H1 (cell line): ENCODE results near the gene YWHAQ. TPM values are rescaled to one million over a fixed set of nuclear protein-coding genes. Genes with fewer than 3 reads are reported as not detected.

Source experiments
- RAD21 ChIP-seq, 2 experiments: IDR thresholded peaks in 1 of 2; conservative IDR thresholded peaks in 1 of 2; 2 replicates each; pipeline ENCODE4 v1.6.1; 2011; ENCODE audit warnings: low read depth in 2 of 2, low read length in 2 of 2, improper control_type of control experiment in 1 of 2, inconsistent platforms in 1 of 2, mild to moderate bottlenecking in 1 of 2, moderate library complexity in 1 of 2
- RBBP5 ChIP-seq: IDR thresholded peaks from 2 replicates; pipeline ENCODE4 v1.7.1; 2012; ENCODE audit warnings: low read depth, mild to moderate bottlenecking, inconsistent platforms, low read length, moderate library complexity, borderline replicate concordance
- SRF ChIP-seq: IDR thresholded peaks from 2 replicates; pipeline ENCODE4 v1.6.1; 2011; ENCODE audit warnings: mild to moderate bottlenecking, low read depth, low read length, moderate library complexity
- polyA plus RNA-seq, 7 experiments: library from polyadenylated mRNA; depleted of rRNA in 3 of 7; stranded (reverse) in 5 of 7; unstranded in 2 of 7; fragments of >200 nt in 5 of 7; fragments of 200-250 nt in 2 of 7; gene quantifications; 1 replicate in 5 of 7; 2 replicates in 1 of 7; 4 replicates in 1 of 7; pipeline versions ENCODE4 v1.2.1 to v1.2.3, GENCODE V29; 2011 to 2013; ENCODE audit warnings: missing spikeins in 2 of 7, mixed read lengths in 2 of 7
- total RNA-seq: library from RNA; stranded (reverse); fragmentation: NEBNext Ultra II Directional; extraction: Animal tissue kit (Norgen Biotek cat#: 25700); gene quantifications from 2 replicates; pipeline ENCODE4 v1.2.1, GENCODE V29; 2021

Gene YWHAQ
- total and polyA plus RNA-seq, 2 of the 8 experiments (the other 6 are each of a cell fraction or from before 2014, with no cell fraction given): 244 to 480 TPM

DNA sequence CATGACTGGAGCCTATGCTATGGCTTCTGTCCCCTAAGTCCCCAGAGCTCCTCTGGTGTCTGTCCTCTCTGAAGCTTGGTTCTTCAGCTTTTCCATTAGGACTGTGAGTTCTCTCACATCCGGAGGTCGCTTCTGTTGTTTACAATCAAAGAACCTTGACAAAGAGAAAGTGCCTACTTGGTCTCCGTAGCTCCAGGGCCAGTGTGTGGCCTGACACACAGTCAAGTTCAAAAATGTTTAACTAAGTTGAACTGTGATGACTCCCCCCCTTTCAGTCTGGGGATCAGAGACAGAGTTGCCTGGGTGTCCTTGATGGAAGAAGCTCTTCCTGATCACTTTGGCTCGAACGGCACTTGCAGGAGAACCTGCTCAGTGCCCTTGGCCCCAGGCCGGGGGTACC is 26.3 kb upstream of the YWHAQ start (continued):
- TF ChIP-seq SRF (no peak), RBBP5 (no peak), RAD21 (IDR thresholded peaks at IDR 0.05 in 1 of 2, conservative IDR thresholded peaks at IDR 0.05 in 1 of 2; ENCODE audit: low read depth in 2 of 2, low read length in 2 of 2) (no peak)
